ENCODE results near the gene LRRC43.
"Not testable (repeated sequence)": the region's sequence is repeated elsewhere in the genome, so short reads cannot be mapped to it uniquely, and the experiment has no call there.

- TF ChIP-seq YY1 (IDR thresholded peaks at IDR 0.05; ENCODE audit: low read depth); MAX (IDR thresholded peaks at IDR 0.05); RAD21 (IDR thresholded peaks at IDR 0.05; ENCODE audit: low read depth); EP300 (IDR thresholded peaks at IDR 0.05; ENCODE audit: borderline replicate concordance); ZBTB7A (IDR thresholded peaks at IDR 0.05; ENCODE audit: low read depth); FOXM1 (IDR thresholded peaks at IDR 0.05; ENCODE audit: borderline replicate concordance, low read depth); REST (IDR thresholded peaks at IDR 0.05; ENCODE audit: low read depth); USF1 (IDR thresholded peaks at IDR 0.05); TEAD4 (IDR thresholded peaks at IDR 0.05); TAF1 (IDR thresholded peaks at IDR 0.05; ENCODE audit: low read depth); TCF12 (IDR thresholded peaks at IDR 0.05; ENCODE audit: low read depth): not testable (repeated sequence)
These were observed 6.5 kb upstream of the LRRC43 start for GRCh38 chr12:122176473-122176872.

All from Ishikawa (cell line).